Chondrocyte (in vitro differentiated cells): ENCODE results near the gene PARD3B. TPM values are rescaled to one million over a fixed set of nuclear protein-coding genes. Genes with fewer than 3 reads are reported as not detected.

Source experiments
- DNase-seq: peaks from one replicate; pipeline ENCODE4 v3.0.0; 2021; ENCODE audit warnings: mixed read lengths, low spot score
- H3K27ac Mint-ChIP-seq: one replicate; pipeline ENCODE4 v1.8.0; 2021; ENCODE audit warnings: mild to moderate bottlenecking, moderate library complexity, mixed read lengths; ENCODE audit not compliant: unreplicated experiment
- H3K27me3 Mint-ChIP-seq: 2 replicates; pipeline ENCODE4 v1.8.0; 2021; ENCODE audit warnings: low read depth, mixed read lengths
- H3K36me3 Mint-ChIP-seq: 2 replicates; pipeline ENCODE4 v1.8.0; 2021; ENCODE audit warnings: low read depth, mixed read lengths
- H3K4me1 Mint-ChIP-seq: 2 replicates; pipeline ENCODE4 v1.8.0; 2021; ENCODE audit warnings: low read depth, mild to moderate bottlenecking, mixed read lengths
- H3K4me3 Mint-ChIP-seq: one replicate; pipeline ENCODE4 v1.8.0; 2021; ENCODE audit warnings: mild to moderate bottlenecking, moderate library complexity, mixed read lengths; ENCODE audit not compliant: unreplicated experiment
- H3K9me3 Mint-ChIP-seq: 2 replicates; pipeline ENCODE4 v1.8.0; 2021; ENCODE audit warnings: low read depth, mixed read lengths
- CTCF ChIP-seq: fragments of 200-600 bp; sonication (generic); IDR thresholded peaks from 2 replicates; pipeline ENCODE4 v1.5.0; 2021; ENCODE audit warnings: antibody characterized with exemption, mild to moderate bottlenecking, moderate library complexity
- total RNA-seq: library from RNA; stranded (reverse); gene quantifications from 3 replicates; pipeline ENCODE4 v1.2.1, GENCODE V29; 2021

The PARD3B gene
- total RNA-seq, 1 donor from 2014 or later: 24.9 TPM

GRCh38 chr2:205543937-205544702 lies 998.8 kb downstream of the PARD3B start:
- H3K4me3 Mint-ChIP-seq: no peak overlapping the region
- H3K36me3 Mint-ChIP-seq: no peaks in the 10 kb centered on the region
- H3K27ac Mint-ChIP-seq: no peak overlapping the region
- no peaks in the 10 kb centered on the region for H3K27me3 Mint-ChIP-seq
- H3K9me3 Mint-ChIP-seq: no peaks in the 10 kb centered on the region
- no peak for TF ChIP-seq CTCF
- no peak for DNase-seq
- peaks cover 7% of the 10 kb centered on the region for H3K4me1 Mint-ChIP-seq

GRCh38 chr2:205545971-205546816 lies 1000.9 kb downstream of the PARD3B start:
- Mint-ChIP-seq H3K27me3 (no peaks in the 10 kb centered on the region), H3K27ac (no peak overlapping the region), H3K9me3 (no peaks in the 10 kb centered on the region), H3K4me3 (no peak overlapping the region), H3K4me1 (peaks cover 7% of the 10 kb centered on the region), H3K36me3 (no peaks in the 10 kb centered on the region)
- no peak for TF ChIP-seq CTCF
- DNase-seq: no peak

- H3K27me3 Mint-ChIP-seq: no peaks in the 10 kb centered on the region
Observed at GRCh38 chr2:205555566-205556230, 1010.4 kb downstream of the PARD3B start.

GRCh38 chr2:205556357-205556756 lies 1011.1 kb downstream of the PARD3B start:
- no peaks in the 10 kb centered on the region for H3K27me3 Mint-ChIP-seq

More at GRCh38 chr2:205555566-205556230, 1010.4 kb downstream of the PARD3B start:
- Mint-ChIP-seq H3K27ac (no peak overlapping the region), H3K36me3 (peaks cover 10% of the 10 kb centered on the region), H3K9me3 (no peaks in the 10 kb centered on the region), H3K4me1 (peaks cover 5% of the 10 kb centered on the region), H3K4me3 (no peak overlapping the region)
- no peak for DNase-seq
- TF ChIP-seq CTCF: no peak

More at GRCh38 chr2:205556357-205556756, 1011.1 kb downstream of the PARD3B start:
- DNase-seq: no peak
- Mint-ChIP-seq H3K9me3 (no peaks in the 10 kb centered on the region), H3K4me3 (no peak overlapping the region), H3K27ac (no peak overlapping the region), H3K4me1 (peaks cover 5% of the 10 kb centered on the region), H3K36me3 (peaks cover 10% of the 10 kb centered on the region)
- TF ChIP-seq CTCF: no peak
